ENCODE measurements around the gene H1-8. TPM values are rescaled to one million over a fixed set of nuclear protein-coding genes. Genes with fewer than 3 reads are reported as not detected.

The H1-8 gene
- total RNA-seq, 4 donors from 2014 or later = not detected

DNA sequence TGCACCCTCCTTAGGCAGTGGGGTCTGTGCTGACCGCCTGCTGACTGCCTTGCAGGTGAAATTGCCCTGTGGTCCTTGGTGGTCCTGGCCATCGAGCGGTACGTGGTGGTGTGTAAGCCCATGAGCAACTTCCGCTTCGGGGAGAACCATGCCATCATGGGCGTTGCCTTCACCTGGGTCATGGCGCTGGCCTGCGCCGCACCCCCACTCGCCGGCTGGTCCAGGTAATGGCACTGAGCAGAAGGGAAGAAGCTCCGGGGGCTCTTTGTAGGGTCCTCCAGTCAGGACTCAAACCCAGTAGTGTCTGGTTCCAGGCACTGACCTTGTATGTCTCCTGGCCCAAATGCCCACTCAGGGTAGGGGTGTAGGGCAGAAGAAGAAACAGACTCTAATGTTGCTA, 12.2 kb upstream of the H1-8 start:
- ATAC-seq (ENCODE audit: low FRiP score) (no peak), DNase-seq (ENCODE audit: low spot score) (no peak)
- TF ChIP-seq, protein P1, sequence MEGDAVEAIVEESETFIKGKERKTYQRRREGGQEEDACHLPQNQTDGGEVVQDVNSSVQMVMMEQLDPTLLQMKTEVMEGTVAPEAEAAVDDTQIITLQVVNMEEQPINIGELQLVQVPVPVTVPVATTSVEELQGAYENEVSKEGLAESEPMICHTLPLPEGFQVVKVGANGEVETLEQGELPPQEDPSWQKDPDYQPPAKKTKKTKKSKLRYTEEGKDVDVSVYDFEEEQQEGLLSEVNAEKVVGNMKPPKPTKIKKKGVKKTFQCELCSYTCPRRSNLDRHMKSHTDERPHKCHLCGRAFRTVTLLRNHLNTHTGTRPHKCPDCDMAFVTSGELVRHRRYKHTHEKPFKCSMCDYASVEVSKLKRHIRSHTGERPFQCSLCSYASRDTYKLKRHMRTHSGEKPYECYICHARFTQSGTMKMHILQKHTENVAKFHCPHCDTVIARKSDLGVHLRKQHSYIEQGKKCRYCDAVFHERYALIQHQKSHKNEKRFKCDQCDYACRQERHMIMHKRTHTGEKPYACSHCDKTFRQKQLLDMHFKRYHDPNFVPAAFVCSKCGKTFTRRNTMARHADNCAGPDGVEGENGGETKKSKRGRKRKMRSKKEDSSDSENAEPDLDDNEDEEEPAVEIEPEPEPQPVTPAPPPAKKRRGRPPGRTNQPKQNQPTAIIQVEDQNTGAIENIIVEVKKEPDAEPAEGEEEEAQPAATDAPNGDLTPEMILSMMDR (IDR thresholded peaks at IDR 0.05) = no peak

DNA sequence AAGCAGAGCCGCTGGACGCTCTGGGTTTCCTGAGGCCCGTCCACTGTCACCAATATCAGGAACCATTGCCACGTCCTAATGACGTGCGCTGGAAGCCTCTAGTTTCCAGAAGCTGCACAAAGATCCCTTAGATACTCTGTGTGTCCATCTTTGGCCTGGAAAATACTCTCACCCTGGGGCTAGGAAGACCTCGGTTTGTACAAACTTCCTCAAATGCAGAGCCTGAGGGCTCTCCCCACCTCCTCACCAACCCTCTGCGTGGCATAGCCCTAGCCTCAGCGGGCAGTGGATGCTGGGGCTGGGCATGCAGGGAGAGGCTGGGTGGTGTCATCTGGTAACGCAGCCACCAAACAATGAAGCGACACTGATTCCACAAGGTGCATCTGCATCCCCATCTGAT, 11.3 kb upstream of the H1-8 start:
- no peak for DNase-seq (ENCODE audit: low spot score)

DNA sequence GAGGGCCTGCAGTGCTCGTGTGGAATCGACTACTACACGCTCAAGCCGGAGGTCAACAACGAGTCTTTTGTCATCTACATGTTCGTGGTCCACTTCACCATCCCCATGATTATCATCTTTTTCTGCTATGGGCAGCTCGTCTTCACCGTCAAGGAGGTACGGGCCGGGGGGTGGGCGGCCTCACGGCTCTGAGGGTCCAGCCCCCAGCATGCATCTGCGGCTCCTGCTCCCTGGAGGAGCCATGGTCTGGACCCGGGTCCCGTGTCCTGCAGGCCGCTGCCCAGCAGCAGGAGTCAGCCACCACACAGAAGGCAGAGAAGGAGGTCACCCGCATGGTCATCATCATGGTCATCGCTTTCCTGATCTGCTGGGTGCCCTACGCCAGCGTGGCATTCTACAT, 10.7 kb upstream of the H1-8 start:
- TF ChIP-seq, protein P1 (IDR thresholded peaks at IDR 0.05) = no peak
- ATAC-seq (ENCODE audit: low FRiP score) (no peak), DNase-seq (ENCODE audit: low spot score) (no peak)

More for the DNA sequence above, 11.3 kb upstream of the H1-8 start:
- TF ChIP-seq, protein P1 (IDR thresholded peaks at IDR 0.05) = no peak
- ATAC-seq (ENCODE audit: low FRiP score) = no peak

DNA sequence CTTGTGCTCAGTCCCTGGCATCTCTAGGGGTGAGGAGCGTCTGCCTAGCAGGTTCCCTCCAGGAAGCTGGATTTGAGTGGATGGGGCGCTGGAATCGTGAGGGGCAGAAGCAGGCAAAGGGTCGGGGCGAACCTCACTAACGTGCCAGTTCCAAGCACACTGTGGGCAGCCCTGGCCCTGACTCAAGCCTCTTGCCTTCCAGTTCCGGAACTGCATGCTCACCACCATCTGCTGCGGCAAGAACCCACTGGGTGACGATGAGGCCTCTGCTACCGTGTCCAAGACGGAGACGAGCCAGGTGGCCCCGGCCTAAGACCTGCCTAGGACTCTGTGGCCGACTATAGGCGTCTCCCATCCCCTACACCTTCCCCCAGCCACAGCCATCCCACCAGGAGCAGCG, 9.6 kb upstream of the H1-8 start:
- ATAC-seq (ENCODE audit: low FRiP score) (no peak), DNase-seq (ENCODE audit: low spot score) (no peak)
- TF ChIP-seq, protein P1 (IDR thresholded peaks at IDR 0.05) = no peak

DNA sequence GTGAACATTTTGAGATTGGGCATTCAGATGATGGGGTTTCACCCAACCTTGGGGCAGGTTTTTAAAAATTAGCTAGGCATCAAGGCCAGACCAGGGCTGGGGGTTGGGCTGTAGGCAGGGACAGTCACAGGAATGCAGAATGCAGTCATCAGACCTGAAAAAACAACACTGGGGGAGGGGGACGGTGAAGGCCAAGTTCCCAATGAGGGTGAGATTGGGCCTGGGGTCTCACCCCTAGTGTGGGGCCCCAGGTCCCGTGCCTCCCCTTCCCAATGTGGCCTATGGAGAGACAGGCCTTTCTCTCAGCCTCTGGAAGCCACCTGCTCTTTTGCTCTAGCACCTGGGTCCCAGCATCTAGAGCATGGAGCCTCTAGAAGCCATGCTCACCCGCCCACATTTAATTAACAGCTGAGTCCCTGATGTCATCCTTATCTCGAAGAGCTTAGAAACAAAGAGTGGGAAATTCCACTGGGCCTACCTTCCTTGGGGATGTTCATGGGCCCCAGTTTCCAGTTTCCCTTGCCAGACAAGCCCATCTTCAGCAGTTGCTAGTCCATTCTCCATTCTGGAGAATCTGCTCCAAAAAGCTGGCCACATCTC, 8.4 kb upstream of the H1-8 start:
- TF ChIP-seq, protein P1 (IDR thresholded peaks at IDR 0.05) = no peak
- DNase-seq (ENCODE audit: low spot score) = no peak
- no peak for ATAC-seq (ENCODE audit: low FRiP score)

DNA sequence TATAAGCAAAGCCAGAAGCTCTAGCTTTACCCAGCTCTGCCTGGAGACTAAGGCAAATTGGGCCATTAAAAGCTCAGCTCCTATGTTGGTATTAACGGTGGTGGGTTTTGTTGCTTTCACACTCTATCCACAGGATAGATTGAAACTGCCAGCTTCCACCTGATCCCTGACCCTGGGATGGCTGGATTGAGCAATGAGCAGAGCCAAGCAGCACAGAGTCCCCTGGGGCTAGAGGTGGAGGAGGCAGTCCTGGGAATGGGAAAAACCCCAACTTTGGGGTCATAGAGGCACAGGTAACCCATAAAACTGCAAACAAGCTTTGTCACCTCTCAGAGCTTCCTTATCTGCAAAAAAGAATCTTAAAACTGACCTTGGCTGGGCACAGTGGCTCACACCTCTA, 7.9 kb upstream of the H1-8 start:
- no peak for ATAC-seq (ENCODE audit: low FRiP score)
- TF ChIP-seq, protein P1 (IDR thresholded peaks at IDR 0.05) = no peak

DNA sequence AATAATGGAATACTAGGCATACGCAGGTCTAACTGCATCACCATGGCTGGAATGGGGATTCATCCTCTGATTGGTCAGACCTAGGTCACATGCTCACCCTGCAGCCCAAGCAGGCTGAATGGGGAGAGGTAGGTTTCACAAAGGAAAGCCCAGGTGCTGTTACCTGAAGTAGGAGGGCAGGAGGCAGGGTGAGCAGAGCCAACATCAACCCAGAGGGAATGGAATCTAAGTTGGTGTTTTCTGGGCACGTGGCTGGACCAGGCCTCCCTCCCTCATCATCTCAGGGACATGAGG, 6.7 kb upstream of the H1-8 start:
- TF ChIP-seq, protein P1 (IDR thresholded peaks at IDR 0.05) = no peak
- no peak for ATAC-seq (ENCODE audit: low FRiP score)
- DNase-seq (ENCODE audit: low spot score) = no peak

More for the DNA sequence above, 7.9 kb upstream of the H1-8 start:
- no peak for DNase-seq (ENCODE audit: low spot score)

Measured in omental fat pad (tissue), 4 donors.